Measurements from ENCODE around the gene DUSP28.

- TF ChIP-seq CTCF (conservative IDR thresholded peaks at IDR 0.05) = no peak
- no peak for TF ChIP-seq ZFX (IDR thresholded peaks at IDR 0.05)
These were observed 29.2 kb downstream of the DUSP28 start for GRCh38 chr2:240589375-240589774.
